A549 (cell line): ENCODE results near the gene OR5A1.

ENCODE experiments used
- CBX2 ChIP-seq: fragments of 200-600 bp; sonication (generic); IDR thresholded peaks from 2 replicates; pipeline ENCODE4 v1.6.1; 2016; ENCODE audit warnings: low read depth, mild to moderate bottlenecking, borderline replicate concordance
- HDAC2 ChIP-seq: fragments of 200-600 bp; sonication (generic); IDR thresholded peaks from 2 replicates; pipeline ENCODE4 v1.6.1; 2016
- JUNB ChIP-seq: fragments of >200 bp; sonication (Bioruptor Twin); formaldehyde crosslinking; IDR thresholded peaks from 2 replicates; pipeline ENCODE4 v1.6.1; 2016
- MAFK ChIP-seq: fragments of 450-650 bp; IDR thresholded peaks from 2 replicates; pipeline ENCODE4 v1.6.1; 2014; ENCODE audit not compliant: partially characterized antibody
- MAZ ChIP-seq: fragments of 150-350 bp; IDR thresholded peaks from 2 replicates; pipeline ENCODE4 v1.6.1; 2014; ENCODE audit warnings: antibody characterized with exemption, low read depth, low read length, borderline replicate concordance
- NR3C1 ChIP-seq: fragments of >200 bp; sonication (Bioruptor Twin); formaldehyde crosslinking; IDR thresholded peaks from 3 replicates; pipeline ENCODE4 v1.6.1; 2017
- POLR2A ChIP-seq: IDR thresholded peaks from 2 replicates; pipeline ENCODE4 v1.6.1; 2012; ENCODE audit warnings: mild to moderate bottlenecking, low read length
- TF ChIP-seq, protein P1 (sequence below): fragments of >200 bp; sonication (Bioruptor Twin); formaldehyde crosslinking; IDR thresholded peaks from 3 replicates; pipeline ENCODE4 v1.5.1; 2016
- TF ChIP-seq, protein P2 (sequence below): fragments of 150-350 bp; IDR thresholded peaks from 2 replicates; pipeline ENCODE4 v1.6.1; 2014; ENCODE audit warnings: low read depth, mild to moderate bottlenecking, low read length

DNA sequence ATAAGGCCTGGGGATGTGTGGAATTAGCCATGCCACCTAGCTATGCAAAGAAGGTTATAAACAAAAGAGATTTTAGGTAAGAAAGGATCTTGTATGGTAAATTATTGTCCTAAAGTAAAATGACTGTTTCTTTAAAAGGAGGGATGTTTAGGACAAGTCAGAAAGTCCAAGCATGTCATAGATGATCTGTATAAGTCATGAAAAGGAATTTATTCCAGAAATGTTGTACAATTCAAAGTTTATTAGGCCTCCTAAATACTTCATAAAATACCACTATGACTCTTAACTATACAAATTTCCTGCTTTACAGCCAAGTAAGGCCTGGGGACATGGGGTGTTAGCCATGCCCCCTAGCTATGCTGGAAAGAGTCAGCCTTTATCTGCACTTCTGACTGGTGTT is 32.7 kb upstream of the OR5A1 start:
- TF ChIP-seq, protein P1, sequence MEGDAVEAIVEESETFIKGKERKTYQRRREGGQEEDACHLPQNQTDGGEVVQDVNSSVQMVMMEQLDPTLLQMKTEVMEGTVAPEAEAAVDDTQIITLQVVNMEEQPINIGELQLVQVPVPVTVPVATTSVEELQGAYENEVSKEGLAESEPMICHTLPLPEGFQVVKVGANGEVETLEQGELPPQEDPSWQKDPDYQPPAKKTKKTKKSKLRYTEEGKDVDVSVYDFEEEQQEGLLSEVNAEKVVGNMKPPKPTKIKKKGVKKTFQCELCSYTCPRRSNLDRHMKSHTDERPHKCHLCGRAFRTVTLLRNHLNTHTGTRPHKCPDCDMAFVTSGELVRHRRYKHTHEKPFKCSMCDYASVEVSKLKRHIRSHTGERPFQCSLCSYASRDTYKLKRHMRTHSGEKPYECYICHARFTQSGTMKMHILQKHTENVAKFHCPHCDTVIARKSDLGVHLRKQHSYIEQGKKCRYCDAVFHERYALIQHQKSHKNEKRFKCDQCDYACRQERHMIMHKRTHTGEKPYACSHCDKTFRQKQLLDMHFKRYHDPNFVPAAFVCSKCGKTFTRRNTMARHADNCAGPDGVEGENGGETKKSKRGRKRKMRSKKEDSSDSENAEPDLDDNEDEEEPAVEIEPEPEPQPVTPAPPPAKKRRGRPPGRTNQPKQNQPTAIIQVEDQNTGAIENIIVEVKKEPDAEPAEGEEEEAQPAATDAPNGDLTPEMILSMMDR = no peak
- TF ChIP-seq NR3C1 (no peak), CBX2 (no peak), POLR2A (no peak), MAZ (no peak), HDAC2 (no peak), MAFK (no peak), JUNB (no peak)
- TF ChIP-seq, protein P2, sequence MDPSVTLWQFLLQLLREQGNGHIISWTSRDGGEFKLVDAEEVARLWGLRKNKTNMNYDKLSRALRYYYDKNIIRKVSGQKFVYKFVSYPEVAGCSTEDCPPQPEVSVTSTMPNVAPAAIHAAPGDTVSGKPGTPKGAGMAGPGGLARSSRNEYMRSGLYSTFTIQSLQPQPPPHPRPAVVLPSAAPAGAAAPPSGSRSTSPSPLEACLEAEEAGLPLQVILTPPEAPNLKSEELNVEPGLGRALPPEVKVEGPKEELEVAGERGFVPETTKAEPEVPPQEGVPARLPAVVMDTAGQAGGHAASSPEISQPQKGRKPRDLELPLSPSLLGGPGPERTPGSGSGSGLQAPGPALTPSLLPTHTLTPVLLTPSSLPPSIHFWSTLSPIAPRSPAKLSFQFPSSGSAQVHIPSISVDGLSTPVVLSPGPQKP = no peak
